GM23338 (cell line): ENCODE measurements around the gene DAPK1. TPM values are rescaled to one million over a fixed set of nuclear protein-coding genes. Genes with fewer than 3 reads are reported as not detected.

ENCODE experiments used
- ATAC-seq: fragments of 200-7000 bp; cut with Tn5 transposase; 3 replicates; pipeline ENCODE4 v1.9.1; 2020
- DNase-seq: peaks from one replicate; pipeline ENCODE4 v3.0.0-alpha.2; 2015; ENCODE audit warnings: low spot score
- H2AFZ ChIP-seq: fragments of 200-600 bp; sonication (generic); 2 replicates; pipeline ENCODE4 v1.8.0; 2016; ENCODE audit warnings: antibody characterized with exemption, mild to moderate bottlenecking, moderate library complexity
- H3F3A ChIP-seq: fragments of 200-600 bp; sonication (generic); replicated peaks from 2 replicates; pipeline ENCODE4 v1.8.0; 2017; ENCODE audit warnings: antibody characterized with exemption, mixed run types, low read depth
- H3K27ac ChIP-seq: fragments of 200-600 bp; sonication (generic); 2 replicates; pipeline ENCODE4 v1.6.1; 2016; ENCODE audit warnings: low read depth
- H3K27me3 ChIP-seq: fragments of 200-600 bp; sonication (generic); 2 replicates; pipeline ENCODE4 v1.8.0; 2016; ENCODE audit warnings: mild to moderate bottlenecking, mixed run types, moderate library complexity; ENCODE audit not compliant: insufficient read depth
- H3K36me3 ChIP-seq: fragments of 200-600 bp; sonication (generic); 2 replicates; pipeline ENCODE4 v1.8.0; 2016; ENCODE audit warnings: mild to moderate bottlenecking; ENCODE audit not compliant: insufficient read depth
- H3K4me1 ChIP-seq: fragments of 200-600 bp; sonication (generic); 2 replicates; pipeline ENCODE4 v1.8.0; 2016; ENCODE audit warnings: mild to moderate bottlenecking, moderate library complexity; ENCODE audit not compliant: insufficient read depth
- H3K4me2 ChIP-seq: fragments of 200-600 bp; sonication (generic); 2 replicates; pipeline ENCODE4 v1.7.1; 2017; ENCODE audit warnings: mixed run types
- H3K4me3 ChIP-seq: fragments of 200-600 bp; sonication (generic); 2 replicates; pipeline ENCODE4 v1.6.1; 2016; ENCODE audit warnings: mixed run types
- H3K79me2 ChIP-seq: fragments of 200-600 bp; sonication (generic); replicated peaks from 2 replicates; pipeline ENCODE4 v1.8.0; 2017; ENCODE audit warnings: mild to moderate bottlenecking; ENCODE audit not compliant: insufficient read depth
- H3K9me2 ChIP-seq: fragments of 200-600 bp; sonication (generic); 2 replicates; pipeline ENCODE4 v1.8.0; 2017; ENCODE audit not compliant: insufficient read depth
- H4K20me1 ChIP-seq: fragments of 200-600 bp; sonication (generic); replicated peaks from 2 replicates; pipeline ENCODE4 v1.8.0; 2017; ENCODE audit warnings: mild to moderate bottlenecking; ENCODE audit not compliant: insufficient read depth
- H3K27ac Mint-ChIP-seq: 2 replicates; pipeline ENCODE4 v1.8.0; 2020; ENCODE audit warnings: inconsistent platforms, mild to moderate bottlenecking, moderate library complexity, mixed read lengths
- H3K27me3 Mint-ChIP-seq: 3 replicates; pipeline ENCODE4 v1.8.0; 2022; ENCODE audit warnings: low read depth, mild to moderate bottlenecking, moderate library complexity, mixed read lengths, inconsistent platforms; ENCODE audit not compliant: insufficient read depth, poor library complexity
- H3K36me3 Mint-ChIP-seq: 3 replicates; pipeline ENCODE4 v1.8.0; 2021; ENCODE audit warnings: low read depth, mild to moderate bottlenecking, inconsistent platforms, moderate library complexity, mixed read lengths
- H3K4me1 Mint-ChIP-seq: 3 replicates; pipeline ENCODE4 v1.8.0; 2020; ENCODE audit warnings: mild to moderate bottlenecking, inconsistent platforms, mixed read lengths
- H3K4me3 Mint-ChIP-seq: 3 replicates; pipeline ENCODE4 v1.8.0; 2021; ENCODE audit warnings: moderate library complexity, mild to moderate bottlenecking, inconsistent platforms, mixed read lengths
- H3K9me3 Mint-ChIP-seq: 3 replicates; pipeline ENCODE4 v1.8.0; 2020; ENCODE audit warnings: moderate library complexity, mild to moderate bottlenecking, inconsistent platforms, mixed read lengths
- CTCF ChIP-seq, 2 experiments: fragments of 200-600 bp in 1 of 2; sonication (generic) in 1 of 2; conservative IDR thresholded peaks; 2 replicates each; pipeline versions ENCODE4 v1.5.1 to v1.6.1; 2016 to 2017; ENCODE audit warnings: antibody characterized with exemption in 2 of 2, low read depth in 2 of 2, mild to moderate bottlenecking in 2 of 2, moderate library complexity in 1 of 2
- ETS1 ChIP-seq: IDR thresholded peaks from 2 replicates; pipeline ENCODE4 v1.6.1; 2016; ENCODE audit warnings: antibody characterized with exemption
- REST ChIP-seq: IDR thresholded peaks from one replicate; pipeline ENCODE4 v1.6.1; 2018; ENCODE audit warnings: antibody characterized with exemption; ENCODE audit not compliant: unreplicated experiment
- ZNF462 ChIP-seq: fragments of 250-450 bp; sonication (Bioruptor Pico); IDR thresholded peaks from 2 replicates; pipeline ENCODE4 v1.5.0; 2020; ENCODE audit warnings: mild to moderate bottlenecking, moderate library complexity
- polyA plus RNA-seq: library from polyadenylated mRNA; unstranded; fragments of >200 nt; fragmentation: Nextera tagmentation; extraction: Ambion mirVana; gene quantifications from 2 replicates; pipeline ENCODE4 v1.2.1, GENCODE V29; 2016
- total RNA-seq: library from RNA; depleted of rRNA; stranded (reverse); fragments of >200 nt; shearing (Covaris generic); gene quantifications from 2 replicates; pipeline ENCODE4 v1.2.3, GENCODE V29; 2014

Gene DAPK1
- total and polyA plus RNA-seq, 2 experiments from 2014 or later, result 37.0 to 134 TPM

- TF ChIP-seq ZNF462 (CRISPR knock-in tag), result no peak
- TF ChIP-seq ETS1, result no peak
These were observed 253.8 kb downstream of the DAPK1 start (continued) for GRCh38 chr9:87751423-87751822.

DNA sequence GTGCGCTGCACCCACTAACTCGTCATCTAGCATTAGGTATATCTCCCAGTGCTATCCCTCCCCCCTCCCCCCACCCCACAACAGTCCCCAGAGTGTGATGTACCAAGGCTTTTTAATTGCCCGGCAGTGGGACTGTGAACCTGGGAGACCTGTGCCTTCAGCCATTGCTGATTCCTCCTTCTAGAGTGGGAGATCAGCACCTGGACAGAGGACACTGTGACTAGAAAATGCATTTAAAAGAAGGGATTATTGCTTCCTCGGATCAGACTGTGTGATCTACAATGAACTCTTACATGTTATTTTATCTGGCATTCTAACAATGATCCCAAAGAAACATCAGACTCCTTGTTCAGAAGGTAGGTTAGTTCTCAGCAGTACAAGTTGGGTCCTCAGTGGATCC lies 254.2 kb downstream of the DAPK1 start:
- H3K4me1 ChIP-seq, result no peaks in the 10 kb centered on the region
- peaks cover 5% of the 10 kb centered on the region for H3K27me3 Mint-ChIP-seq
- H3K27me3 ChIP-seq, result no peaks in the 10 kb centered on the region
- TF ChIP-seq ETS1, result no peak
- peak; percentile 42 for TF ChIP-seq REST
- TF ChIP-seq CTCF (conservative IDR thresholded peaks at IDR 0.05; ENCODE audit: low read depth in 2 of 2), result no peak
- no peaks in the 10 kb centered on the region for H3K79me2 ChIP-seq
- no peaks in the 10 kb centered on the region for H3K36me3 Mint-ChIP-seq
- H3K9me2 ChIP-seq, result no peaks in the 10 kb centered on the region
- H2AFZ ChIP-seq, result no peak overlapping the region
- H3K4me1 Mint-ChIP-seq, result peaks cover 16% of the 10 kb centered on the region
- ATAC-seq (no peak), DNase-seq (no peak)
- no peak overlapping the region for H3K27ac ChIP-seq
- H4K20me1 ChIP-seq, result no peaks in the 10 kb centered on the region
- no peak overlapping the region for H3K27ac Mint-ChIP-seq
- no peaks in the 10 kb centered on the region; the same call in 1 of the 2 replicates for H3K36me3 ChIP-seq
- no peaks in the 10 kb centered on the region for H3F3A ChIP-seq
- no peak overlapping the region for H3K4me3 ChIP-seq
- peaks cover 10% of the 10 kb centered on the region for H3K9me3 Mint-ChIP-seq
- no peak overlapping the region for H3K4me2 ChIP-seq
- no peak overlapping the region for H3K4me3 Mint-ChIP-seq
